GM12864 (cell line): ENCODE measurements around the gene ANKDD1B.

Experiments
- DNase-seq: peaks from one replicate; pipeline ENCODE4 v3.0.0-alpha.2; 2011; ENCODE audit warnings: low read depth
- H3K4me3 ChIP-seq: 2 replicates; pipeline ENCODE4 v1.5.1; 2011; ENCODE audit warnings: mild to moderate bottlenecking, low read depth, low read length, control low read depth
- TF ChIP-seq, protein P1 (sequence below): IDR thresholded peaks from 2 replicates; pipeline ENCODE4 v1.5.1; 2011; ENCODE audit warnings: low read depth, mild to moderate bottlenecking, moderate library complexity, low read length, control low read depth, inconsistent platforms; ENCODE audit errors: missing control alignments

ANKDD1B gene

DNA sequence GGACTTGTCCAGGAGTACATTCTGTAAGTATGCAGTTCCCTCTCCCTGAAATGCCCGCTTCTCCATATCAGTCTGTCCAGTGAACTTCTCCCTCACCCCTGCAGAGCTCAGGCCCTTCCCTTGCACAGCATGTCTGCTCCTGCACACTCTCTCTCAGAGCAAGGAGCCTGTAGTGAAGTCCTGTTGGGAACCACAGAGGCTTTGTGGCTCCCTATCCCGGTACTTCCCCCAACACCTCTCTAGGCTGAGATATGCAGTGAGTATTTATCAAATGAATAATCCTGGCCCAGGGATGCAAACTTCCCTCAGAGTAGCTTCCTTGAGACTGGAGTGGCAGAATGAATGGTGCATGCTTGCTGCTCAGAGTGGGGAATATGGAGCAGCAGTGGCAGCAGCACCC lies 57.2 kb downstream of the ANKDD1B start:
- peak overlapping the region; percentile 34; the same call in 1 of the 2 replicates for H3K4me3 ChIP-seq
- no peak for DNase-seq
- TF ChIP-seq, protein P1, sequence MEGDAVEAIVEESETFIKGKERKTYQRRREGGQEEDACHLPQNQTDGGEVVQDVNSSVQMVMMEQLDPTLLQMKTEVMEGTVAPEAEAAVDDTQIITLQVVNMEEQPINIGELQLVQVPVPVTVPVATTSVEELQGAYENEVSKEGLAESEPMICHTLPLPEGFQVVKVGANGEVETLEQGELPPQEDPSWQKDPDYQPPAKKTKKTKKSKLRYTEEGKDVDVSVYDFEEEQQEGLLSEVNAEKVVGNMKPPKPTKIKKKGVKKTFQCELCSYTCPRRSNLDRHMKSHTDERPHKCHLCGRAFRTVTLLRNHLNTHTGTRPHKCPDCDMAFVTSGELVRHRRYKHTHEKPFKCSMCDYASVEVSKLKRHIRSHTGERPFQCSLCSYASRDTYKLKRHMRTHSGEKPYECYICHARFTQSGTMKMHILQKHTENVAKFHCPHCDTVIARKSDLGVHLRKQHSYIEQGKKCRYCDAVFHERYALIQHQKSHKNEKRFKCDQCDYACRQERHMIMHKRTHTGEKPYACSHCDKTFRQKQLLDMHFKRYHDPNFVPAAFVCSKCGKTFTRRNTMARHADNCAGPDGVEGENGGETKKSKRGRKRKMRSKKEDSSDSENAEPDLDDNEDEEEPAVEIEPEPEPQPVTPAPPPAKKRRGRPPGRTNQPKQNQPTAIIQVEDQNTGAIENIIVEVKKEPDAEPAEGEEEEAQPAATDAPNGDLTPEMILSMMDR = no peak

DNA sequence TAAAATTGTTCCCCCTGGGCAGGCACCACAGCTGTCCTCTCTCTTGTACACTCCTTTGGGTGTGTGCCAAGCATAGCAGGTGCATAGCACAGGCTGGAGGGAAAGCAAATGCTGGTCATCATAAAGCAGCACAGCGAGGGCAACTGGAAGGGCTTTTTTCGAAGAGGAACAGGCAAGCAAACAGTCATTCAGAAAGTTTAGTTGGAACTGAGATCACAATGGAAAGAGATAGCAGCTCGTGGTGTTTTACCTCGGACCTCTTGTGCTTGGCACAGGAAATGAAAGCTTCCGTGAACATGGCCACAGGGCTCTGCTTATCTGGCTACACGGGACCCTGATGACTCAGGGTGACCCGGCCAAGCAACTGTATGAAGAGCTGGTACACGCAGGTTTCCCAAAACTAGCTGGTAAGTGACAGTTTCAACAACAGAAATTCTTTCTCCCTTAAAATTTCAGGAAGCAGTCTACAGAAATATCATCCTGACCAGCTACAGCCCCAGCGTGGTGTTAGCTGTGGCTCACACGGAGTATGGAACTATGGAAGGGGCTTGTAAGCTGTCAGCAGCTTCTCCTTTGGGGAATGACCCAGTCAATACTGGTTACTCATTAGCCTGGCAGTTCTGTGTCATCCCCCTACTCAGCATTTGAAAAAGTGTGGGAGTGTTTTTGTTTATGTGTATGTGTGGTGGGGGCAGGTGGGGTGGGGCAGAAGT lies 57.9 kb downstream of the ANKDD1B start:
- TF ChIP-seq, protein P1 = no peak
- DNase-seq = peak; percentile 57
- peak overlapping the region; percentile 34 for H3K4me3 ChIP-seq

DNA sequence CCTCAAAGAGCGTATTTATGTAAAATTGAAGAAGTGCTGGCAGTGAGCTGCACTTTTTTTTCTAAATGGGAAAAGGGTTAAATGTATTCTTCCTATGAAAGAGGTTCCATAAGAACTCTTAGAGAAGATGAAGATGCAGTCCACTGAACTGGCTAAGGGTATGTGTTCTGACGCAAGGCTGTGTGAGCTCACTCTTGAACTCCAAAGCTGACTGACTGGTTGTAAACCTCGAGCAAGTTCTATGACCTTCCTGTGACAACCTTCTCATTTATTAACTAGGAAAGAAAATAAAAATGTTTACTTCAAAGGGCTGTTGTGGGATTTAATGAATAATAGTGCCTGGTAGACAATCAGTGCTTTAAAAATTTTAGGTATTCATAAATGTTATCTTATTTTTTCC lies 59.3 kb downstream of the ANKDD1B start:
- TF ChIP-seq, protein P1 = no peak
- no peak for DNase-seq
- no peak overlapping the region for H3K4me3 ChIP-seq

DNA sequence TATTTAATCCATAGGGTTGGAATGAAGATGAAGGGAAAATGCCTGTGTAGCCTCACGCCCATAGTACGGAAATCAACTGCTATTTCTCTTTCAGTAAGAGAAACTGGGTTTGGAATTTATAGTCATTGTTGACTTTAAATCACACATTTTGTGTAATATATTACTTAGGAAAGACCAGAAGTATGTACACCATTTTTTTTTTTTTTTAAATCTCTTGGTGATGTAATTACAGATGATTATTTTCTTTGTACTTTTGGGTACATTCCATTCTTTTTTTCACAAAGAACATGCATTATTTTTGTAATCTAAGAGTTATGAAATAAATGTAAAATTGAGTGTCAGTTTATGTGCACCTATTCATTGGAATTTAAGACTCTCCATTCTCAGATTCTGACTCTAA lies 60.3 kb downstream of the ANKDD1B start:
- TF ChIP-seq, protein P1 = no peak
- H3K4me3 ChIP-seq = no peak overlapping the region
- no peak for DNase-seq

DNA sequence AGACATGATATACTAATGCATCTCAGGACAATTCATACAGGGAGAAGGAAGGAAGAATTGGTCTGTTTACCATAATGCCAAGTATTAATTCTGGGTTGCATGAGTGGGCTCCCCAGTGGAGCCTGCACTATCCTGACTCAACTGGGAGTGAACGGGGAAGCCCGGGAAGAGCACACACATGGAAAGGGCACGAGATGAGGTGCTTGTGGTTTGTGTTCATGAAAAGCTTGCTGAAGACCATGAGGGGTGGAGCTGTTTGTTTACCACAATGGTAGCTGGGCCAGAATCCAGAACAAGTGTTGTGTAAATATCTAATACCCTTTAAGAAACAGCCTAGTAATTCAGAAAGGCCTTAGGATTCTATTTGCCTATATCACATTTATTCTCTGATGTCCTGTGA lies 61.4 kb downstream of the ANKDD1B start:
- TF ChIP-seq, protein P1 = no peak
- DNase-seq = no peak
- no peak overlapping the region for H3K4me3 ChIP-seq

DNA sequence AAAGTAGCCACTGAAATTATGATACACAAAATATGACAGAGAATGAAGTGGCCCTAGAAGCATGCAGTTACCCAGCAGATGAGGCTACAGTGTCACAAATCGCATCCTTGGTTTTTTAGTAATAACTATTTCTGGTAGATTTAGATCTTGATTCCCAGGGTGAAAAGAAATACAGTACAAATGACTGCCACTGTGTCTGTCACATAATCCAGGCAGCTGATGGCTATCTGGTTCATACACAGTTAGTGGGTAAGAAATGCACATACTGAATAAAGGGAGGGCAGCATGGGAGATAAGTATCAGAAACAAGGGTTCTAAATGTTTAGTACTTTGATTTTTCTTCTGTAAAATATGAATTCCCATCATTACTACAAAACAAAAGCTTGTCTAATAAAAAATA lies 64.5 kb downstream of the ANKDD1B start:
- DNase-seq = no peak
- TF ChIP-seq, protein P1 = no peak
- H3K4me3 ChIP-seq = no peak overlapping the region

DNA sequence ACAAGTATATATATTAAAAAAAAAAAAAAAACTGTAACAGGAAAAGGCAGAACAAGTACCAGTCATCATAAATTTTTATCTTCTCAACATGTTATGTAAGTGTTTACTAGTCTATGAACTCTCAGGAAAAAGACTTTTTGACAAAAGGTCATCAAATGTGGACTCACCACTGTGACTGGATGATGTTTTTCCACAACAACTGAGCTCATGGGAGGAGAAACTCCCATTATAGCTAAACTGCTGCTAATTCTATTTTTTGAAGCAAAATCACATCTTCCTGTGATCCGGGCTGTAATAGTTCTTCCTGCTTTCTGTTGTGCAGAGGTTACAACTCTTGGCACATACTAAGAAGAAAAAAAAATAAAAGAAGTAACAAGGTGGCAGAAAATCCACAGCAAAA lies 66.4 kb downstream of the ANKDD1B start:
- no peak overlapping the region for H3K4me3 ChIP-seq
- TF ChIP-seq, protein P1 = no peak
- no peak for DNase-seq
